C4-2B (cell line): ENCODE data around the gene RERGL.

Experiments
- H3K27ac ChIP-seq: fragments of 450-650 bp; 2 replicates; pipeline ENCODE4 v1.5.1; 2017
- CTCF ChIP-seq: fragments of 450-650 bp; conservative IDR thresholded peaks from 2 replicates; pipeline ENCODE4 v1.5.1; 2017; ENCODE audit warnings: mild to moderate bottlenecking
- ZFX ChIP-seq: fragments of 450-650 bp; IDR thresholded peaks from 2 replicates; pipeline ENCODE4 v1.6.1; 2017

RERGL gene, protein sequence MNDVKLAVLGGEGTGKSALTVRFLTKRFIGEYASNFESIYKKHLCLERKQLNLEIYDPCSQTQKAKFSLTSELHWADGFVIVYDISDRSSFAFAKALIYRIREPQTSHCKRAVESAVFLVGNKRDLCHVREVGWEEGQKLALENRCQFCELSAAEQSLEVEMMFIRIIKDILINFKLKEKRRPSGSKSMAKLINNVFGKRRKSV

DNA sequence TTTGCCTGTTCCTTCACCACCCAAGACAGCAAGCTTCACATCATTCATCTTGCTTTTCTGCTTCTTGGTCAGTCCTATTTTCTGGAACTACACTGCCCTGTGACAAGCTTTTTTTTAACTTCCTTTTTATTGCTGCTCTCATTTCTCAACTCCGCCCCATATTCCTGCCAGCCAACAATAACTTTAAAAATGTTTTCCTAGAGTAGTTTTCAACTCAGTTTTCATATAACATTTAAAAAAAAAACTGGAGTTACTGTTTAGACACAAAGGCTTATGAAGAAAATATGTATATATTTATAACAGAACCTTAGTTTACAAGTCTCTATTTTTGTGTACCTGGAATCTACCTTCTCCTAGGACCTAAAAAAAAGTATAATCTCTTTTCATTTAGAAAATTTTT, at the start of gene RERGL:
Gene RERGL, minus strand, starts transcription at position 101 of the 400 bp plus-strand sequence. Its CDS starts 53 bp downstream, at position 48.
- no peak for TF ChIP-seq CTCF
- TF ChIP-seq ZFX = no peak
- H3K27ac ChIP-seq = no peak within 1 kb of the TSS

DNA sequence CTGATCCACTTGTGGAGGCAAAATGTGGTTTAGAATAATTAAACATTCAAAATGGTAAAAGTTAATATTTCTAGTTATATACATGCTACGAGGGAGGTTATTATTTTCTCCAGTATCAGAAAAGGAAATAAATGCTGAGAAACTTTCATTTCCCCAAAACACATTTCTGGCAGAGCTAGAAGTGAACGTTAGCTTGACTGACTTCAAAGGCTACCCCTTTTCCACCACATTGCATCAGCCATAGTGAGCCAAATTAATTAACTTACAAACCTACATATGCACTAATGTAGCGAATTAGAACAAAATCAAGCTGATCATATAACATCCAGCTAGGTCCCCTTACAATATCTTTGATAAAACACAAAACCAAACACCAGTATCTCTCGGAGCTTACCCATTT, 49.3 kb upstream of the RERGL start:
- no peak overlapping the region for H3K27ac ChIP-seq
- no peak for TF ChIP-seq ZFX
- TF ChIP-seq CTCF = no peak

GRCh38 chr12:18135509-18135908, 45.5 kb upstream of the RERGL start:
- TF ChIP-seq ZFX = no peak
- no peak for TF ChIP-seq CTCF
- no peak overlapping the region for H3K27ac ChIP-seq

DNA sequence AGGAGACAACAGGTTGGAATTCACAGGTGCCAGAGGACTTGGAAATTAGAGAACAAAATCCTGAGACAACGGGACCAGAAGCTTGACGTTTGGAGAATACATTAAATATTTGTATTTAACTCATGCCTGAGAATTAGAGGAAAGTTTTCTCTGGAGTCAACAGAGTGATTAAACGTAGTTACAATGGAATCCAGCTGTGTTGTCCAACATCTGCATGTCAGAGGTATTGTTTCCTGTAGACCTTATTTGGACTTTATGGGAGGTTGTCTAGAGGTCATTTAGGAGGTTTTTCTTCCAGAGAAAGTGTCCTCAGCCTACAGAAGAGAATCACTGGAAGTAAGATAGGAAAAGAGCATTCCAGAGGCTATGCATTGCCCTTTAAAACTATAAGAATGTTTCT, 45.1 kb upstream of the RERGL start:
- no peak for TF ChIP-seq CTCF
- TF ChIP-seq ZFX = no peak
- no peak overlapping the region for H3K27ac ChIP-seq

DNA sequence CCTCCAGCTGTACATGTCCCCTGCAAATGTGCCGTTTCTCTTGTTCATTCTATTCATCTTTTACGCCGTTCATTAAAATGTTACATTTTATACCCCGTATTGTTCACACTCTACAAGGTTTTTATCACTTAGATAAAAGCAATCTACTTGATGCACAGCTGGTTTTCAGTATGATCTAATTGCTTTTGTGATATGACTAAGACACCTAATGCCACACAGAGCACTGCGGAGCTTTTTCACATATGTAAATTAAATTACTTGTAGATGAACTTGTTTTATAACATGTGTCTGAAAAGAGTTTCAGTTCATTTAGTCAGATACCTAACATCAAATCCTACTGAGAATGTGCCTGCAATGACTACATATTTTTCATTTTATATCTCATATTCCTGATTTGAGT, 40.9 kb upstream of the RERGL start:
- H3K27ac ChIP-seq = no peak overlapping the region
- TF ChIP-seq CTCF = no peak
- no peak for TF ChIP-seq ZFX

GRCh38 chr12:18123707-18124106, 33.7 kb upstream of the RERGL start:
- H3K27ac ChIP-seq = no peak overlapping the region
- TF ChIP-seq ZFX (no peak), CTCF (no peak)

- TF ChIP-seq CTCF (no peak), ZFX (no peak)
- no peak overlapping the region for H3K27ac ChIP-seq
Observed at GRCh38 chr12:18120899-18121298, 30.9 kb upstream of the RERGL start.
